Activated naive CD8-positive, alpha-beta T cell treated with anti-CD3 and anti-CD28 coated beads, Interleukin-2, amount 50 U/mL, for 16 hours (primary cell): ENCODE data around the gene ZNF746.
"Not testable (repeated sequence)": the region's sequence is repeated elsewhere in the genome, so short reads cannot be mapped to it uniquely, and the experiment has no call there.

ENCODE experiments used
- DNase-seq: peaks from one replicate; pipeline ENCODE4 v3.0.0-alpha.2; 2020; ENCODE audit warnings: low read depth, low spot score

ZNF746 gene

DNA sequence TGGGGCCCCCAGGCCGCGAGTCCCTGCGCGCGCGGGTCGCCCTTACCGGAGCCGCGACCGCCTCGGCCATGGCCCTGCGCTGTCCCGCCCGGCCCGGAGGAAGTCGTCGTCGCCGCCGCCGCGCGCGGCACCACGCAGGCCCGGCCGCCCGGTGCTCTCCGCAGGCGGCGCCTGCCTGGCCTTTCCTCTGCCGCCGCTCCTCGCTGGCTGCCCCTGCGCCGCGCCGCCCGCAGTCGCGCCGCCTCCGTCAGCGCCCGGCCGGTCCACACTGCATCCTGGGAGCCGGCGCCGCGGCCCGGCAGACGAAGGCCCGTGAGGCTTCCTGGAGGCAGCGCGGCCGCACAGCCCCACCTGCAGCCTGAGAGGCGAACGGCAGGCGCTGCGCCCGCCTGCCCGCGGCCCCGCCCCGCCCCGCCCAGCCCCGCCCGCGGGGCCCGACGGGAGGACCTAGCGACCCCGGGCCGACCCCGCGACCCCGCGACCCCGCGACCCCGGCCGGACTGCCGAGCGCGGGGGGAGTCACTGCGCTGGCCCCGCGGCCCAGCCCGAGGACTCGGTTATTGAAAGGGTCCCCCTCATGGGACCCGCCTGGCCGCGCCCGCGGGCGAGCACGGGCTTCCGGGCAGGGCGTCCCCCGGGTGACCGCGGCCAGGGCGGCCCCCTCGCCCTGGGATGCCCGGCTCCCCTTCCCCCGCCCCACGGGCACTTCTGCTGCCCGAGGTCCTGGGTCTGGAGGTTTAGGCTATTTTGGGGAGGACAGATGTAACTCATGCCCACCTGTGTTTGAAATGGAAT lies at the start of gene ZNF746:
ZNF746 (minus strand) TSS at position 343 of the 795 bp plus-strand sequence; CDS start at position 70, 273 bp downstream.
- DNase-seq = peak; percentile 50

DNA sequence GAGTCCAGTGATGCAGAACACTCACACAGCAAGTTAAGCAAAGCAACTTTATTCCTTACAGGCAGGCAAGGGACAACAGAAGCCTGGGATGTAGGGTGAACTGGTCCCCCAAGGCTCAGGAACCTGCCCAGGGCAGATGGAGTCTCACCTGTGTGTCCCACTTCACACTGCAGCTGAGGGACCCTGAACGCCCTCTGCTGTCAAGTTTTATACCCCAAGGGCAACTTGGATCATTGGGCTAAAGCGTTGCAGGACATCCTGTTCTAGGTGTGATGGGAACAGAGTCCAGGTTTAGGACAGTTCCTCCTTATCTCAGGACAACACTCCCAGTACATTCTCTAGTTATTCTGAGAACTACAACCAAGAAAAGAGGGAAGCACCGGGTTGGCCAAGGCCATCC lies 49.5 kb upstream of the ZNF746 start:
- no peak for DNase-seq

DNA sequence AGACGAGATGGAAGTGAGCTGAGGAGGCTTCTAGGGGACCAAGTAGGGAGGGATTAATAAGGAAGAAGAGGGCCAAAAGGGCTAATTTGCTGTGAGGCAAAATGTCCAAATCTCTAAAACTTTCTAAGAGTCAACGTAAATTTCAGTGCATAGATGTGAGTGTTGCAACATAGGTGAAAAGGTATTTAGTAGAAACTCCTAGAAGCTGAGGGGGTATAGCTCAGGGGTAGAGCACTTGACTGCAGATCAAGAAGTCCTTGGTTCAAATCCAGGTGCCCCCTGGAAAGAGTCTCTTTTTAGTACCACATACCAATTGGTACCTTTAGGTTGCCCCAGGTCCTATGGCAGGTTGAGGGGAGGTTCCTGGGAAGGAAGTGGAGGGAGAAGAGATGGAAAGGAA lies 48.7 kb upstream of the ZNF746 start:
- DNase-seq = no peak

DNA sequence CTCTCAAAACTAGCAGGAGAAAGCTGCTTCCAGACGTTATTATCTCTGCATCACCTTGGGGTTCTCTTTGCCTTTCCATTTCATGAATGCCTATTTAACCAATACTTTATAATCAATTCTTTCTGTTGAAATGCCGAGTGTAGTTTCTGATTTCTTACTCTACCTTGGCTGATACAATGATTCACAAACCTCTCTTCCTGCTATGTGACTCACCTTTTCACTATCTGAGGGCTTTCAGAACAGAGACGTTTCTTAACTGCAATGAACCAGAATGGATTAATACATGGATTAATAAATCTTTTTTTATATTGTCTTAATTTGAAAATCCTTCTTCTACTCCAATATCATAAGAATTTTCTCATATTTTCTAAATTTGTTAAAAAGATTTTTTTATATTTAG lies 46.4 kb upstream of the ZNF746 start:
- no peak for DNase-seq

DNA sequence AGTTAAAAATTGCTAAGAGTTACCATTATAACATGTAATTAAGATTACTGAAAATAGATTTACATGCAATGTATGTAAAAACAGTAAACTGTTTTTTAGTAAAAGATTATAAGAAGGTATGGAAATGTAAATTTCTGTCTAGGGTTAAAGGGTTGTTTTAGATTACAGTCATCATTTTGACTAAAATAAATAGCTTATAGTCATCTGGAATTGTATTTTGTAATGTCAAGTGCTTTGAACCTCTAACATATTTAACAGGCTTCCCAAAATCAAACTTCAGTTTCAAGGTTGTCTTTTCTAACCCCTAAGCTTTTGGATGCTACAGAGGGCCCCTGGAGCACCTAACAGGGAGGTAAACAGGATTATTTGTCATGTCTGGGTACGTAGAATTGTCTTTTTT lies 35.0 kb upstream of the ZNF746 start:
- no peak for DNase-seq

DNA sequence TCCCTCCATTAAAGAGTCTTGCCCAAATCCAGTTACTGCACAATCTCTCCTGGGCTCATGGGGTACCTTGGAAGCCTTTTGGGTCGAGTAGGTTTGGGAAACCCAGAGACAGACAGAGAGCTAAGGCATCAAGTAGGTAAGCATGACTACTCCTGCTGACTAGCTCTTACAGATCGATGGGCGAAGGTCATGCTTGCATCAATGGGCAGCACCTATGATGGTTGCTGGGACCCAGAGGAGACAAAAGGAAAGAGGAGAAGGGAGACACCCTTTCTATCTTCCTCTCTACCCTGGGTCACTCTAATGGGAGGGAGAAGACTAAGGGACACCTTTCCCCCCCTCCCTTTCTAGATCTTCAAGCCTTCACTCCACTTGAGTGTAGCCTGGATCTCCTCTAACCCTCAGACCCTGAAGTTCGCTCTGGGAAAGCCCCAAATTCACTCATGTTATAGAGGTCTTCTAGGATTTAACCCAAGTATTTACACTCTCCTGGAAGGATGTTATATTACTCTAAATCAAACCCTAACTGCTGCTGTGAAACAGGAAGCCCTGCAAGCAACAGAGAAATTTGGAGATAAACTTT lies 31.6 kb upstream of the ZNF746 start:
- DNase-seq = no peak

DNA sequence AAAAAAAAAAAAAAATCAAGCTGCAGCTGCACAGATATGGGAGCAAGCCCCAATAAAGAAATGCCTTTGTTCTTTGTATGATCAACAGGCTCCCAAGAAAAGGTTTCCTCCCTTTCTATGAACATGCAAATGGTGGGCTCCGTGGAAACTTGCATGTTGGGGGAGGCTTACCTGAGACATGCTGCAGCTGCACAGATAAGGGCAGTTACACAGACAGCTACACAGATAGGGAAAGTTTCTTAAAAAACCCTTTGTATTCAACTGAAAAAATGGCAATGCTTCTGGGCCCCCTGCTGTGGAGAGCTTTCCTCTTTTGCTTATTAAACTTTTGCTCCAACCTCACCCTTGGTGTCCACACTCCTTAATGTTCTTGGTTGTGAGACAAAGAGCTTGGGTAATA lies 29.8 kb upstream of the ZNF746 start:
- no peak for DNase-seq

DNA sequence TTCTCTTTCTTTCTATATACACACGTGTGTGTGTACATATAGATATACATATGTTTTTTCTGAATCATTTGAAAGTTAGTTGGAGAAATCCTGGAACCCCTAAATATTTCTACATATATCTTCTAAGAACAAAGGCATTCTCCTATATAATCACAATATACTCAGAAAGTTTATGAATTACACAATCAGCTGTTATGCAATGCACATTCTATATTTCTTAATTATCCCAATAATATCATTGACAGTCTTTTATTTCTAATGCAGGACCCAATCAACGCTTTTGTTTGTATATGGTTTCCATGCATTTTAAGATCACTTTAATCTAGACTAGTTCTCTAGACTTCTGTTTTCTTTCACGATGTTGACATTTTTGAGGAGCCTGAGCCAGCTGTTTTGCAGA lies 27.7 kb upstream of the ZNF746 start:
- DNase-seq = no peak

DNA sequence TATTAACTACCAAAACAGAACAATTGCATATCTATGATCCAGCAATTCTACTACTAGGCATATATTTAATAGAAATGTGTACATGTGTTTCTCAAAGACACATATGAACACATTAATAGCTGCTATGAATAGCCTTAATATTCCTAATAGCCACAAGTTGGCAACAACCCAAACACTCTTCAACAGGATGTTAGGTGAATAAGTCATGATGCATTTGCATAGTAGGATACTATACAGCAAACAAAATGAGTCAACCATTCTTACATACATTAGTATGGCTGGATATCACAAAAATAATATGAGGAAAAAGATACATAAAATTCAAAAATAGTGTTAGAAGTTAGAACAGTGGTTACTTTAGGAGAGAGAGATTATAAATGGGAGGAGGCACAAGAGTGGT lies 26.8 kb upstream of the ZNF746 start:
- DNase-seq = no peak

DNA sequence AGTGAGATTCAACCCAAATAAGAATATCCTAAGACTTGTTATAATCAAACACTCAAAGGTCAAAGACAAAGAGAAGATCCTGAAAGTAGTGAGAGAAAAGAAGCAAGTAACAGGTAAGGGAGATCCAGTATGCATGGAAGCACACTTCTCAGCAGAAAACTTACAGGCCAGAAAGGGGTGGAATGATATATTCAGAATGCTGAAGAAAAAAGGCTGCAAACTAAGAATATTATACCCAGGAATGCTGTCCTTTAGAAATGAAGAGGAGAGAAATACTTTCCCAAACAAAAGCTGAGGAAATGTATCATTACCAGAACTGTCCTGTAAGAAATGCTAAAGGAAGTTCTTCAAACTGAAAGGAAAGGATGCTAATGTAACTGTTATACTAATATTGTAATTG lies 12.6 kb upstream of the ZNF746 start:
- no peak for DNase-seq

DNA sequence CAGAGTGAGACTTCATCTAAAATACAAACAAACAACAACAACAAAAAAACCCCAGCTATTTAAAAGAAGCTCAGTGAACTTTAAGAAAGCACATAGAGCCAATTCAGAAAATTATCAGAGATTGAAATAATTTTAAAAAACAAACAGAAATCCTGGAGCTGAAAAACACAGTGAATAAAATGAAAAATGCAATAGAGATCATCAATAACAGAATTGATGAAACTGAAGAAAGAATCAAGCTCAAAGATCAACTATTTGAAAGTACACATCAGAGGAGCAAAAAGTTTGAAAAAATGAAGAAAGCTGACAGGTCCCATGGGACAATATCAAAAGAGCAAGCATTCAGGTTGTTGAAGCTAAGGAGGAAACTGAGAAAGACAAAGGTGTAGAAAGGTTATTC lies 12.2 kb upstream of the ZNF746 start:
- no peak for DNase-seq

DNA sequence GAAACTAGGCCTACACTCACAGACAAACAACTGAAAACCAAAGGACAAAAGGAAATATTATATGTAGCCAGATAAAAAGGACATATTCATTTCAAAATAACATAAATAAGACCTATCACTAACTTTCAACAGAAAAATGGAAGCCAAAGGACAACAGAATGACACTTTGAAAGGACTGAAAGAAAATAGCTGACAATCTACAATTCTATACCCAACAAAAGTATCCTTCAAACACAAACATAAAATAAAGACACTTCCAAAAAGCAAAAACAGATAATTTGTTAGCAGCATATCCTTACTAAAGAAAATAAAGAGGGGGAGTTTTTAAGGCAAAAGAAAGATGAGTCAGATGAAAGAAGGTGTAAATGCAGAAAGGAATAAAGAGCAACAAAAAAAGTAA lies 7.9 kb upstream of the ZNF746 start:
- DNase-seq = no peak

DNA sequence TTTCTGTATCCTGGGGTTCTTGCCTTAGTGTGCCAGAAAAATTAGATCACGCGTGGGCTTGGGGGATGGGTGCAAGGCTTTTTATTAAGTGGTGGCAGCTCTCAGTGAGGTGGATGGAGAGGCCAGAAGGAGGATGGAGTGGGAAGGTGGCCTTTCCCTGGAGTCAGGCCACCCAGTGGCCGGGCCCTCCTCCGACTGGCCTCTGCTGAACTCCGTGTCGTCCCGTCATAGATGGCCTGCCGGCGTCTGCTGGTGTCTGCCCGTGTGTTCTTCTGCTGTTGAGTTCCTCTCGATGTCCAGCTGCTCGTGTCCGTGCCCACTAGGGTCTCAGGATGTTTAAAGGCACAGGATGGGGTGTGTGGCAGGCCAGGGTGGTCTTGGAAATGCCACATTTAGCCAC lies 4.0 kb upstream of the ZNF746 start:
- DNase-seq = no peak

DNA sequence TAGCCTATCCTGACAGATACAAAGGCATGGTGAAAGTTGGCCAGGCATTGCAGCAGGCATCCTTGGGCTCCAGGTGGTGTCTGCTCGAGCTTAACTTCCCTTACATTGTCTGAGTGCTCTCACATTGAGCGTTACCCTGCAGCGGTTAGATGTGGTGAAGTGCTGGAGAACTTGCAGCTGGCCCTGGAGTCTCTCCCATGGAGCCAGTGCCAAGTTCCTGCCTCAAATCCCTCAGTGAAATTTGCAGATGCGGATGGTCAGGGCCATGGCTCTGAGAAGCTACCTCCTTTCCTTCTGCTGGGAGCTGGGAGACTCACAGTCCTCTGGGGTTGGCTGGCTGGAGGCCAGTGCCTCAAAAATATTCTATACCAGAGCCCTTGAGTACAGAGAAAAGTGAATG lies 3.3 kb upstream of the ZNF746 start:
- no peak for DNase-seq

DNA sequence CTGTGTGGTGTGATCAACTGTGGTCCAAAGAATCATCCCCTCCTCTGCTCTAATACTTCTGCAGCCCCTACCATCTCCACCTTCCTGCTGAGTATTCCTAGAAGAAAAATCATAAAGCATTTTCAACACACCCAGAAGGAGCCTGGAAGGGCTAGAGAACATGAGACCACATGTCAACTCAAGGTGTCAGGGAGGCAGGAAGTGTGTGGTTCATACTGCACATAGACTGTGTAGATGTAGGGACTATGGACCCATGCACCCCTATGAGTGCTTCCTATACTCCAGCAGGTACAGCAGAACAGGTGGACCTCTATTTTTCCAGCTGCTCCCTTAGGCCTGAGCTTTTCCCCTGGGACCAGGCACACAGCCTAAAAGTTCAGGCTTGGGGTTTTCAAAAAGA lies 2.6 kb upstream of the ZNF746 start:
- DNase-seq = no peak

DNA sequence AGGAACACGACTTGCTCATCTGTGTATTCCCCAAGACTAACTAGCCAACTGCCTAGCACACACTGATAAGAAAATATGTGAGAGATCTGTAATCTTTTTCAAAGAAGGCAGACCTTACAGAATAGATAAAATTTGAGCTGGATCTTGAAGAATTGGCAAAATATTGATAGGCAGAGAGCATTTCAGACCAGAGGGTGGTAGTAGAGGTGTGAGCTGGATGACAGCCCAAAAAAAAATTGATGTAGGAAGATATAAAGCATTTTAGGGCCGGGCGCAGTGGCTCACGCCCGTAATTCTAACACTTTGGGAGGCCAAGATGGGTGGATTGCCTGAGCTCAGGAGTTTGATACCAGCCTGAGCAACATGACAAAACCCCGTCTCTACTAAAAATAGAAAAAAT lies 1.2 kb upstream of the ZNF746 start:
- DNase-seq = no peak

DNA sequence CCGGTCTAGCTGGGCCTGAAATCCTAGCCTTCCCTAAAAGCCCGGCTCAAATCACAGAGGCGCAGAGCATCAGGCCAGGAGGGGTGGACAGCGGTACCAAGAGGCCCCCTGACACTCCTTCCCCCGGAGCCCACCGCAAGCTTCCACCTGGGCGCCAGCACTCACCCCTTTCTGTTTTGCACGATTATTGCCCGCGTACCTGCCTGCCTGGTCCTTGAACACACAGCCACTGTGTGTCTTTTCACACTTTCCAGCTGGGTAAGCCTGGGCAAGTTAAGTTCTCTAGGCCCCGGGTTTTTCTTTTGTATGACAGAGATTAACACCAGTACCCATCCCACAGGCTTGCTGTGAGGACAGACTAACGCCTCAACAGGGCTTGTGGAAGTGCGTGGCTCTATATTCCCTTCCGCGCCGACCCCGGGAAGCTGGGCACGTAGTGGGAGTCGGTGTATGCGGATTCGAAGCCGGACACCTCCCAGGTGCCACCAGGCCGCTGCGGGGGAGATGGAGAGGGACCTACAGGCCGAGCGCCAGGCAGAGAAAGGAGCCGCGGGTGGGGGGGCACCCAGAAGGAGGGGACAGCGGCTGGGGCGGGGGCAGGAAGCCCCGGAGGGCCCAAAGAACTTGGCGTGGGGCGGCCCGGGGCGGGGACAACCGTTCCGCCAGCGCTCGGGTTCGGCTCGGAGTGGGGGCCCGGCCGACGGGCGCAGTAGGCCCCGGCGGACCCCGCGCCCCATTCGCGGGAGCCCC lies 792 bp downstream of the ZNF746 start:
- DNase-seq = peak; percentile 15

DNA sequence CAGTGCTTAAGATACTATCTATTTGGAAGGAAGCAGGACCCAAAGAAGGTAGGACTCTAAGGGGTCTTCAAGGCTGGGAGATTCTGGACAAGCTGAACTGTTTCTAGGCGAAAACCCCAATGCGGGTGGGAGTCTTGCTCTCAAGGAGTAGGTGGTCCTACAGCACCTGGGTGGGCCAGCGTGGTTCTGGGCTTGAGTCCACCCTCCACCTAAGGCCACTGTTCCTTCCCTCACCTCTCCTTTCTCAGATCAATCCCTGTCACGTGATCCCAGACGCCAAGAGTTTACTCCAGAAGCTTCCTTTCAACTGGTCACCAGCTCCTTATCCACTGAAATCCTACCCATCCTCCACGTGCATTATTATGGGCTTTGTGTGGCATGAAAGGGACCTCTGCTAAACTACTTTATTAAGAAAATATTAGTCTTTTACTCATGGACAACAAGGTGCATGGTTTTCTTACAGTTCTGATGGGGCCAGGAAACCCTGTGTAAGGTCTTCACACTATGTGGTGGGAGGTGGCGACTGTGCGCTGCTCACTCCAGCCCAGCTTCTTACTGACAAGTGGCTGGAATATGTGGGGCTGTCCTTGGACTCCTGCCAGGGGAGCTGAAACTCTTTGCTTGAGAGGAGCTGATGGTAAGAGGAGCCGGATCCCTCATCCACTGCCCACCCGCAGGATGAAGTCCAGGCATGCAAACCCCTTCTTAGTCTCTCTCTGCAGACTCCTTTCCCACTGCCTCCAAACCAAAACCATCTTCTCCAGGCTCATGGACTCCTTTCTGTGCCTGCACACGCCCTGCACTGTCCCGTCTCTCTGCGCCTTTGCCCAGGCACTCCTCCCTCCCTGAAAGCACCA lies 1.6 kb downstream of the ZNF746 start:
- no peak for DNase-seq

DNA sequence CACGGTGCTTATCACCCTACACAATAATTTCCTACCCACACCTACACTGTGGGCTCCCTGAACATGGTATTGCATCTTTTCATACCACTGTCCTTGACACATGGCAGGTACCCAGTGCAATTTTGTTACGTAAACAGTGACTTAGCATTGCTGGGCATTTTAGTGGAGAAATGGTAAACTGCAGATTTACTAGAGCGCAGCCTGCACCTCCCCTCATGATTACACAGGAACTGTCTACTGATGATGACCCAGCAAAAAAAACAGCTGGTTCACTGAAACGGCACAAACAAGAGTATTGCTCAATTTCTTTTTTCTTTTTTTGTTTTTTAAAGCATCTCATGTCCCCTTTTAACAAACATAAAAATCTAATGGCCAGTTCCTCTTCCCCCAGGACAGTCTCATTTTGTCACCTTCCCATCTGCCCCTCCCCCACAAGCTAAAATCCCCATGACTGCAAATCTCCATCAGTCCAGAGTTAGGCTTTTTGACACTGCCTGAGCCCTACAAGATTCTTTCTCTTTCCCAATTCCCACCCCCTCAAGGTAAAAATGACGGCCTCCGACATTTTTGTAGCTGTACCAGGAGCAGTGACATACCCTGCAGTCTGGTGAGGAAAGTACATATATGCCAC lies 2.8 kb downstream of the ZNF746 start:
- DNase-seq = no peak

DNA sequence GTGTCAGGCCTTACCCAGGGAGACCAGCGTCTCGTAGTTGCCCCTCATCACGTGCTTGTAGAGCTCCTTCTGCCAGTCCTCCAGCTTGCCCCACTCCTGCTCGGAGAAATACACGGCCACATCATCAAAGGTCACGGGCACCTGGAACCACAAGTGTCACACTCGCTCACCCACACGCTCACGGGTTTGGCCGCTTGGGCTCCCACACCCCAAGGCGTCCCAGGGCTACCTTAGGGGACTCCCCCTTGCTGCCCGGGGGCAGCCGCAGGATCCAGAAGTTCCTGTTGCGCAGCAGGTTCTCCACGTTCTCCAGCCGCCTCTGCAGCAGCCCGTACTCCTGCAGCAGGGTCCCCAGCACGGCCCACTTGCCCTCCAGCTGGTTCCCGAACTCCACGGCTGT lies 3.6 kb downstream of the ZNF746 start:
- DNase-seq = not testable (repeated sequence)

DNA sequence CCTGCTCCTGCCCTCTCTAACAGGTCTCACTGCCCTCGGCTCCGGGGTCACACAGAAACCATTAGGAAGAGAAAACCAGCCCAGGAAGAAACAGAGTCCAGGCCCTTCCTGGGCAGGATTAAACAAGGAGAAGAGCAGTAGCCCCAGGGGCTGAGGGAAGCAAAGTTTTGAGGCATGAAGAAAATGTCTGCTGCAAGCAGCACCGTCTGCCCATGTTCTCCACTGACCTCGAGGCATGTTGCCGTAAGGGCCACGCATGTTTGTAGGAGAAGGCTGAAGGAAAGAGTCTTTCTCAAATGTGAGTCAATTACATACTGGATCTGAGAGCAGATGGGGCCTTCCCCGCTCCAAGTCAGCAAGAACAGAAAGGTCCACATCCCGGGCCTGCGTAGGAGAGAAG lies 4.2 kb downstream of the ZNF746 start:
- no peak for DNase-seq
